Measurements from ENCODE around the gene ACP7. TPM values are rescaled to one million over a fixed set of nuclear protein-coding genes. Genes with fewer than 3 reads are reported as not detected.
A peak's percentile ranks its signal among the peaks of the same experiment; 100 is the strongest.
"Not testable (repeated sequence)": the region's sequence is repeated elsewhere in the genome, so short reads cannot be mapped to it uniquely, and the experiment has no call there.

ACP7 gene
- total RNA-seq, 1 donor from 2014 or later, result not detected

- DNase-seq (ENCODE audit: low read depth in 2 of 2), result no peak
These were observed 6.8 kb upstream of the ACP7 start for GRCh38 chr19:39077323-39077722.

GRCh38 chr19:39078436-39079200, 5.5 kb upstream of the ACP7 start:
- DNase-seq (ENCODE audit: low read depth in 2 of 2), result peak; percentile 66 to 84

GRCh38 chr19:39080431-39080830, 3.7 kb upstream of the ACP7 start:
- DNase-seq (ENCODE audit: low read depth in 2 of 2), result no peak

GRCh38 chr19:39082167-39082566, 2.0 kb upstream of the ACP7 start:
- DNase-seq (ENCODE audit: low read depth in 2 of 2), result no peak

- peak in 1 of 2 donors; percentile 60 for DNase-seq (ENCODE audit: low read depth in 2 of 2)
These were observed 1.2 kb upstream of the ACP7 start for GRCh38 chr19:39082745-39083598.

GRCh38 chr19:39083599-39083982, 577 bp upstream of the ACP7 start:
- DNase-seq (ENCODE audit: low read depth in 2 of 2), result no peak

GRCh38 chr19:39084732-39085080, 538 bp downstream of the ACP7 start:
- no peak for DNase-seq (ENCODE audit: low read depth in 2 of 2)

GRCh38 chr19:39085392-39085791, 1.2 kb downstream of the ACP7 start:
- no peak for DNase-seq (ENCODE audit: low read depth in 2 of 2)

- DNase-seq (ENCODE audit: low read depth in 2 of 2), result no peak
These were observed 2.2 kb downstream of the ACP7 start for GRCh38 chr19:39086386-39086785.

GRCh38 chr19:39087907-39088686, 3.9 kb downstream of the ACP7 start:
- no peak for DNase-seq (ENCODE audit: low read depth in 2 of 2)

- not testable (repeated sequence) for DNase-seq (ENCODE audit: low read depth in 2 of 2)
These were observed 5.8 kb downstream of the ACP7 start for GRCh38 chr19:39090016-39090415.

- no peak for DNase-seq (ENCODE audit: low read depth in 2 of 2)
These were observed 6.7 kb downstream of the ACP7 start for GRCh38 chr19:39090881-39091280.

GRCh38 chr19:39095799-39096540, 11.8 kb downstream of the ACP7 start:
- DNase-seq (ENCODE audit: low read depth in 2 of 2), result not testable (repeated sequence)

- DNase-seq (ENCODE audit: low read depth in 2 of 2), result no peak
These were observed 13.1 kb downstream of the ACP7 start for GRCh38 chr19:39097299-39097698.

- no peak for DNase-seq (ENCODE audit: low read depth in 2 of 2)
These were observed 13.6 kb downstream of the ACP7 start for GRCh38 chr19:39097721-39098120.

GRCh38 chr19:39098365-39099269, 14.4 kb downstream of the ACP7 start:
- no peak for DNase-seq (ENCODE audit: low read depth in 2 of 2)

- no peak for DNase-seq (ENCODE audit: low read depth in 2 of 2)
These were observed 15.2 kb downstream of the ACP7 start for GRCh38 chr19:39099341-39099740.

- no peak for DNase-seq (ENCODE audit: low read depth in 2 of 2)
These were observed 16.5 kb downstream of the ACP7 start for GRCh38 chr19:39100500-39101166.

- no peak for DNase-seq (ENCODE audit: low read depth in 2 of 2)
These were observed 19.0 kb downstream of the ACP7 start for GRCh38 chr19:39103151-39103550.

GRCh38 chr19:39104186-39104596, 20.0 kb downstream of the ACP7 start:
- no peak for DNase-seq (ENCODE audit: low read depth in 2 of 2)
